HCT116 (cell line): ENCODE measurements around the gene PLD4.

ENCODE experiments used
- CTCF ChIP-seq, 3 experiments: fragments of 200-600 bp in 1 of 3; sonication (generic) in 1 of 3; IDR thresholded peaks in 2 of 3; conservative IDR thresholded peaks in 1 of 3; 2 replicates each; pipeline ENCODE4 v1.5.1; 2012 to 2017; ENCODE audit warnings: low read depth in 2 of 3, low read length in 2 of 3, antibody characterized with exemption in 1 of 3, borderline replicate concordance in 1 of 3, control low read depth in 1 of 3, mild to moderate bottlenecking in 1 of 3, mixed read lengths in 1 of 3, mixed run types in 1 of 3, moderate library complexity in 1 of 3; ENCODE audit not compliant: insufficient read depth in 1 of 3
- EZH2 ChIP-seq: fragments of 200-600 bp; sonication (generic); IDR thresholded peaks from 2 replicates; pipeline ENCODE4 v1.6.1; 2017; ENCODE audit warnings: antibody characterized with exemption, mixed run types
- MAX ChIP-seq: IDR thresholded peaks from 2 replicates; pipeline ENCODE4 v1.6.1; 2012
- POLR2A ChIP-seq: IDR thresholded peaks from 2 replicates; pipeline ENCODE4 v1.7.0; 2011; ENCODE audit warnings: borderline replicate concordance; ENCODE audit not compliant: insufficient read depth, insufficient read length; ENCODE audit errors: extremely low read depth
- POLR2AphosphoS5 ChIP-seq: IDR thresholded peaks from 2 replicates; pipeline ENCODE4 v1.6.1; 2011; ENCODE audit warnings: mild to moderate bottlenecking, low read depth, low read length, moderate library complexity
- RAD21 ChIP-seq: IDR thresholded peaks from 2 replicates; pipeline ENCODE4 v1.6.1; 2012; ENCODE audit warnings: low read depth, mild to moderate bottlenecking
- SP1 ChIP-seq: IDR thresholded peaks from 2 replicates; pipeline ENCODE4 v1.6.1; 2012; ENCODE audit warnings: low read depth
- SRF ChIP-seq: IDR thresholded peaks from 2 replicates; pipeline ENCODE4 v1.6.1; 2012; ENCODE audit warnings: low read depth
- ZNF274 ChIP-seq: fragments of 200-500 bp; sonication (Bioruptor generic); IDR thresholded peaks from 2 replicates; pipeline ENCODE4 v1.6.1; 2014; ENCODE audit warnings: mild to moderate bottlenecking, low read depth, low read length, inconsistent platforms
- TF ChIP-seq, protein P1 (sequence below): IDR thresholded peaks from 2 replicates; pipeline ENCODE4 v1.6.1; 2012; ENCODE audit warnings: low read depth

DNA sequence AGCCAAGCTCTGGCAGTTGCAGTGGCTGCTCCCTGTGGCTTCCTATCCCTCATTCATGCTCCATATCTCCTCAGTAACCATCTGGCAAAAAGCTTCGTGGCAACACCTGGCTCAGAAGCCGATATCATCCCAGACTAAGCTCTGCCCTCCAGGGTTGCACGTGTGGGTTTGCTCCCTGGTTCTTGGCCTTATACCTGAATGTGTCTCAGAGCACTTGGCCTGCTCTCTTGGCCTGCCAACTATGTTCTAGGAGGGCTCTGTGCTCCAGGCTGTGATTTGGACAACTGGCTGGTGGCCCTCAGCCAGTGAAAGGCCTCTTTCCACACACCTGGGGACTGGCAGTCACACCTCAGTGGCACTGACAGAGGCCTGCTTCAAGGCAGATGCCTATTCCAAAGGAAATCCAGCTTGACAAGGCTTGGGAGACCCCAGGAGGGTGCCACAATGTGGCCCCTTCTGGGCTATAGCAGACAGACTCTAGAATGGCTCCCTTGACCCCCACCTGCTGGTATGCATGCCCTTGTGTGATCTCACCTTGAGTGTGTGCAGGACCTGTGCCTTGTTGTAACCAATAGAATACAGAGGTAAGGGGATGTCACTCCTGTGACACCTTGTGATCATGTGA, 10.5 kb downstream of the PLD4 start:
- TF ChIP-seq CTCF (IDR thresholded peaks at IDR 0.05 in 2 of 3, conservative IDR thresholded peaks at IDR 0.05 in 1 of 3; ENCODE audit: borderline replicate concordance in 1 of 3, insufficient read depth in 1 of 3, low read depth in 2 of 3, low read length in 2 of 3) (no peak), EZH2 (no peak), POLR2AphosphoS5 (no peak), RAD21 (no peak), POLR2A (no peak), SRF (no peak), SP1 (no peak), MAX (no peak), ZNF274 (no peak)
- TF ChIP-seq, protein P1, sequence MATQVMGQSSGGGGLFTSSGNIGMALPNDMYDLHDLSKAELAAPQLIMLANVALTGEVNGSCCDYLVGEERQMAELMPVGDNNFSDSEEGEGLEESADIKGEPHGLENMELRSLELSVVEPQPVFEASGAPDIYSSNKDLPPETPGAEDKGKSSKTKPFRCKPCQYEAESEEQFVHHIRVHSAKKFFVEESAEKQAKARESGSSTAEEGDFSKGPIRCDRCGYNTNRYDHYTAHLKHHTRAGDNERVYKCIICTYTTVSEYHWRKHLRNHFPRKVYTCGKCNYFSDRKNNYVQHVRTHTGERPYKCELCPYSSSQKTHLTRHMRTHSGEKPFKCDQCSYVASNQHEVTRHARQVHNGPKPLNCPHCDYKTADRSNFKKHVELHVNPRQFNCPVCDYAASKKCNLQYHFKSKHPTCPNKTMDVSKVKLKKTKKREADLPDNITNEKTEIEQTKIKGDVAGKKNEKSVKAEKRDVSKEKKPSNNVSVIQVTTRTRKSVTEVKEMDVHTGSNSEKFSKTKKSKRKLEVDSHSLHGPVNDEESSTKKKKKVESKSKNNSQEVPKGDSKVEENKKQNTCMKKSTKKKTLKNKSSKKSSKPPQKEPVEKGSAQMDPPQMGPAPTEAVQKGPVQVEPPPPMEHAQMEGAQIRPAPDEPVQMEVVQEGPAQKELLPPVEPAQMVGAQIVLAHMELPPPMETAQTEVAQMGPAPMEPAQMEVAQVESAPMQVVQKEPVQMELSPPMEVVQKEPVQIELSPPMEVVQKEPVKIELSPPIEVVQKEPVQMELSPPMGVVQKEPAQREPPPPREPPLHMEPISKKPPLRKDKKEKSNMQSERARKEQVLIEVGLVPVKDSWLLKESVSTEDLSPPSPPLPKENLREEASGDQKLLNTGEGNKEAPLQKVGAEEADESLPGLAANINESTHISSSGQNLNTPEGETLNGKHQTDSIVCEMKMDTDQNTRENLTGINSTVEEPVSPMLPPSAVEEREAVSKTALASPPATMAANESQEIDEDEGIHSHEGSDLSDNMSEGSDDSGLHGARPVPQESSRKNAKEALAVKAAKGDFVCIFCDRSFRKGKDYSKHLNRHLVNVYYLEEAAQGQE = no peak
